NCI-H1417 treated with DMSO at 0.1 percent for 48 hours (cell line): ENCODE data around the gene PPP3R1.
A peak's percentile ranks its signal among the peaks of the same experiment; 100 is the strongest.

Source experiments
- DNase-seq: peaks from one replicate; lab custom pipeline; 2025; lab: John Stamatoyannopoulos, UW

Gene PPP3R1

DNA sequence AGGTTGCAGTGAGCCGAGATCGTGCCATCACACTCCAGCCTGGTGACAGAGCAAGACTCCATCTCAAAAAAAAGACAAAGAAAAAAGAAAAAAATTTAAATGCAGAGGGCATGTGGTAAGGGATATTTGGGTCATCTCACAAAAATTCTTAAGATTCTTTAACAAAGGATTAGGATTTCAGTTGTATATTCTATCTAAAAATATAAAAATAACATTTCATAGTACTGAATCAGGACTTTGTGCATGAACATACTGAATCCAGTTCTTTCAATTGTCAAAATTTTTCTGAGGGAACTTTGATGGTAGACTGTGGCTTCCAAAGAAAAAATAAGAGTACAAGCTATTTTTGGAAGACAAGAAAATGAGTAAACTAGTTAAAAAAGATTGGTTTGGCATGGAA lies 6.5 kb upstream of the PPP3R1 start:
- no peak for DNase-seq

- no peak for DNase-seq
Measured at GRCh38 chr2:68256093-68256450, 3.7 kb upstream of the PPP3R1 start.

DNA sequence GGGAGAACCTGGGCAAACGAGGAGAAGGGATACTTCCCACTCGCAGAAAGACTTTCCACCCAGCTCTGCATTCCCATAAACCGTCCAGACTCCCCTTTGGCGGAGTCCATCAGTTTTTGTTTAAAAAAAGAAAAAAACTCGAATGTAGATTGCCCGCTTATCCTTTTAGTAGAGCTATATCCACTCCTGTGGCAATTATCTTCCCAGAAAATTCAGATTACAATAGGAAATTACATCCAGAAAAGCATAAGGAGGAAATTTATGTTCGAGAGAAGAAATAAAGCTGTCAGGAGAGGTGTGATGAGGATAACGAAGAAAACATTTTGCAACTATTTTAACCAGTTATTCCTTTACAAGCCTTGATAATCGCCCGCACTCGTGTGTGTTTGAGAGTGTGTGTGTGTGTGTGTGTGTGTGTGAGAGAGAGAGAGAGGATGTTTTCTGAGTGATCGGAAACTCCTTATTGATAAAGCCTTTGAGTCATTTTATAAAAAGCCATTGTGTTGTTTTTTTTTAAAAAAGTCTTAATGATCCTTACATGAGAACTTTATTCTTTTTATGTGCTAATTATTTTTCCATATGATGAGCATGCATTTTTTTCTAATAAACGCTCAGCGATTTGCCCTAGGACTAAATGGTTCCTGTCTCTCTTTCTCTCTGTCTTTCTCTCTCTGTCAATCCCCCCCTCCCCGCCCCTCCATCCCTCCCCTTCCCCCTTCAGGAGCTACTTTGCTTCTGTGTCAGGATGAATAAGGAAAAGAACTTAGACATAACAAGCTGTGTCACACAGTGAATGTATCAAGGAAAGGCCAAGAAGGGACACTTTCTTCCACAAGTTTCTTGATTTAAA lies 1.1 kb upstream of the PPP3R1 start:
- DNase-seq: no peak

- no peak for DNase-seq
Measured at GRCh38 chr2:68251855-68252399, 405 bp downstream of the PPP3R1 start.

DNA sequence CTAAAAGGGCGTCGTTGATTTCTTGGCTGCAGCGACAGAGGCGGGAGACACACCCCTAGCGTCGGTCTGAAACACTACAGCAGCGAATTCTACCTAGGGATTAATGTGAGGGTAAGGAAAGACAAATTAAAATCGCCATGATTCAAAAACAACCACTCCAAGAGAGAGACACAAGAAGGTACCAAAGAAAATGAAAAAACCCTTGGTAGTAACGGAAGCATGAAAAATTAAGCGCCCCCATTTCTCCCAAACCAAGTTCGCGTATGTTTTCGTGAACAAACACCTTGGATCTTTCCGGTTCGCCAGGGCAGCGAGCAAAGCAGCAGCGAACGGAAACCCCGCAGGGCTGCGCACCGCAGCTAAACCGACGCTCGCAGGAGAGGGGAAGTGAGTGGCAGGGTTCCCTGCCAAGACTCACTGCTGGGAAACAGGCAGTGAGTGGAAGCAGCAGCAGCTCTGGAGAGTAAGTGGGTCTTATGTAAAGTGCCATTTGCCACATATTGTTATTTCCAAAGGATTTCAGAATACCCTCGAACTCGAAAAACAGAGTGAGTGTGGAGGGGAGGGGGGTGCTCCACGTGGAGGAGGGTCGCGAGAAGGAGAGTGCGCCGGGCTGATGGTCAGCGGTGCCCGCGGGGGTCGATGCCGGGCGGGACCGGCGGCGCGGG lies 1.0 kb downstream of the PPP3R1 start:
- DNase-seq: peak; percentile 74

- DNase-seq: no peak
Measured at GRCh38 chr2:68250652-68251186, 1.6 kb downstream of the PPP3R1 start.

GRCh38 chr2:68250196-68250595 lies 2.1 kb downstream of the PPP3R1 start:
- no peak for DNase-seq

GRCh38 chr2:68248806-68249205 lies 3.5 kb downstream of the PPP3R1 start:
- no peak for DNase-seq

GRCh38 chr2:68248361-68248760 lies 4.0 kb downstream of the PPP3R1 start:
- no peak for DNase-seq

- no peak for DNase-seq
Measured at GRCh38 chr2:68246396-68246795, 5.9 kb downstream of the PPP3R1 start.

DNA sequence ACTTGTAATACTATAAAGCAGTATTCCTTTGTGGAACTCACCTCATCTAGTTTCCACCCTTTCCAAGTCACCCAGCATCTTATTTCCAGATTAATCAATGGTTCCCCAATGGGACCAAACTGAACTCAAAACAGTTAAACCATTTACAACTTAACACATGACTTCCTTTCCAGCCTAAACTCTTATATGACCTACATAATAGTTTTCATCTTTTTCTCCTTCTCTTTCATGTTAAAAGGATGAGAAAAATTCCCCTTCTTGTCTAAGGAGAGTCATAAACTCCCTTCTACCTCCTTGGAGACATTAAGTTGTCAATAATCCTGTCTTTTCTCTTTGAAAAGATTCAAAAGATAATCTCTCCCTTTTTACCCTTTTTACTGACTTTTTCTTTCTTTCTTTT lies 6.7 kb downstream of the PPP3R1 start:
- DNase-seq: no peak

GRCh38 chr2:68245066-68245465 lies 7.3 kb downstream of the PPP3R1 start:
- DNase-seq: no peak

DNA sequence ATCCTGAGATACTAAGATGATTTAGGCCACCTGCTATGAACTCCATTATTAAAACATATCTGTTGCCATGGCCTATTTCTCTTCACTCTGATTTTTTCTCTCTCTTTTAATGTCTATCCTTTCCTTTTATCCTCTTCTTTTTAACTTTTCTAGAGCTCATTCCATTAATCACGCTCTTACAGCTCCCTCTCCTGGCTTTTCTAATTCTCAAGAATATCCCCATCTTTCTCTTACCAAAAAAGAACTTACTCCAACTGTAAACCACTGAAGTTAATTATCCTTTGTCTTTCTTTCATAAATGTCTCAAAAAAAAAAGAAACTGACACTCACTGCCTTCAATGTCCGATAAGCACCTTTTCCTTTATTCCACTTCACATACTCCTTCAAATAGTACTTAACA lies 7.9 kb downstream of the PPP3R1 start:
- no peak for DNase-seq

DNA sequence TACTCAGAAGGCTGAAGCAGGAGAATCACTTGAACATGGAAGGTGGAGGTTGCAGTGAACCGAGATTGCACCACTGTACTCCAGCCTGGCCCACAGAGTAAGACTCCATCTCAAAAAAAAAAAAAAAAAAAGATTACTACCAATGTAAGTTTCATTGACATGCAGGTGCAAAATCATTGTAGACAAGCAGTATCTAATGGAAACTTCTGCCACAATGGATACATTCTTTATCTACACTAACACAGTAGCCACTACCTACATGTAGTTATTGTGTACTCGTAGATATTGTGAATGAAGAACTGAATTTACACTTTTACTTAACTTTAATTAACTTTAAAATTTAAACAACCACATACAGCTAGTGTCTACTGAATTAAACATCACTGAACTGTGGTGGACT lies 10.6 kb downstream of the PPP3R1 start:
- no peak for DNase-seq

DNA sequence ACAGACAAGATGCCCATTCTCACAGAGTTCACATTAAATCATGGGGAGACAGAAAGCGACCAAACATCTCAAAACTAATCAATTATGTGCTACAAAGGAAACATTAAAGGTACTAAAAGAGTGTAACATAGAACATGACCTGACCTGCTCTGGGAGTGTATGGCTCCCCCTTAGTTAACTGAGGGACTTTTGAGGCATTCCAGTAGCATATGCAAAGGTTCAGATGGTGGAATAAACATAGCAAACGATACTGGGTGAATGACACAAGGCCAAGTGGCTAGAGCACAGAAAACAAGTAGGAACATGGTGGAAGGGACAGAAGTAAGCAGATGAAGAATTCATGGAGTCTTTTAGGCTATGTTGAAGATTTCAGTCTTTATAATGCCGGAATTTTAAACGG lies 11.9 kb downstream of the PPP3R1 start:
- DNase-seq: no peak

DNA sequence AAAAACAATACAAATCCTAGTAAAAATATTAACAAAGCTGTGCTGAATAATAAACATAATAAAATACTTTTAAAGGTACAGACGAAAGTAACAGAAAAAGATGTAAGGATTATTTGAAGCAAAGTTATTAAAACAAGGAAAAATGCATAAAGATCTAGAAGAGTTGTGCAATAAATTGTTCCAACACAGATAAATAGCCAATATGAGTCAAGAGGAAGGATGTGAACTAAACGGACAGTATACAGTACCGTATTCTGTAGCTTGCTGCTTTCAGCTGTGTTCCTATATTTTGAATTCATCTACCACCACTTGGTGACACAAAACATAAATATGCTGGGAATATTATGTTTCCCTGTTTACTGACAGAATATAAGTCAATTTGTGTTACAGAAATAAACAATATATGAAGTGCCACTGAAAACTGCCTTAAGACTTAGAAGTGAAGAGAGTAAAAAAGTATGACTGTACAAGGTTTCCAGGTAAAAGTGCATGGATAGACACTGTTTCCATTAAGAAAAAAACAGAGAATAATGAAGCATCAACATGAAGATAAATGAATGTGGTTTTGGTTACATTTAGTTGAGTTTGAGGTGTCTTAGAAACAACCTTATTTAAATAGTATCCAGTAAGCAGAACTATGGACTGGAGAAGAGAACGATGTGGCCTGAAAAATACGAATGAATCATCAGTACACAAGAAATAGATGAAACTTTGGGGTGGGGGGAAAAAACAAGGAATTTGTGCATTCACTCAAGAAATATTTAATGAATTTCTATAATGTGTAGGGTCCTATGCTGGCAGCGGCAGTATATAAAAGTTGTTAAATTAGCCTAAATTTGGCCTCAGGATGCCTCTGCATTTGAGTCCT lies 13.1 kb downstream of the PPP3R1 start:
- DNase-seq: no peak

- no peak for DNase-seq
Measured at GRCh38 chr2:68237976-68238580, 14.3 kb downstream of the PPP3R1 start.

- no peak for DNase-seq
Measured at GRCh38 chr2:68237404-68237803, 14.9 kb downstream of the PPP3R1 start.

DNA sequence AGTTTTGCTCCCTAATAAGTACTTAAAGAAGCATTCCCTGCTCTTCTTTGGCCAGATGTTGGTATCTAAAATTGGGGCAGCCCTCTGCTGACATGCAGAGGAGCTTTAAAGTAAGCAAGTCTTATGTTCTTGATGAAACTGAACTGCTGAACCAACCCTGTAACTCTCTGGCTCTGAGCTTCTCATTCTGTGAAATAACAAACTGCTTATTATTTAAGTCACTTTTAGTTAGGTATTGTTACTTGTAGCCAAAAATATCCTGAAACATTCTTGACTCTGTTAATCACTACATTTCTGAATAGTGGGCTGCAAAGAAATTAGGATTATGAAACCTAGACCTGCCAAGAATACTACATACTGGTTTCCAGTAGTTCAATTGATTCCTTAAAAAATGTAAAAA lies 15.5 kb downstream of the PPP3R1 start:
- DNase-seq: no peak

DNA sequence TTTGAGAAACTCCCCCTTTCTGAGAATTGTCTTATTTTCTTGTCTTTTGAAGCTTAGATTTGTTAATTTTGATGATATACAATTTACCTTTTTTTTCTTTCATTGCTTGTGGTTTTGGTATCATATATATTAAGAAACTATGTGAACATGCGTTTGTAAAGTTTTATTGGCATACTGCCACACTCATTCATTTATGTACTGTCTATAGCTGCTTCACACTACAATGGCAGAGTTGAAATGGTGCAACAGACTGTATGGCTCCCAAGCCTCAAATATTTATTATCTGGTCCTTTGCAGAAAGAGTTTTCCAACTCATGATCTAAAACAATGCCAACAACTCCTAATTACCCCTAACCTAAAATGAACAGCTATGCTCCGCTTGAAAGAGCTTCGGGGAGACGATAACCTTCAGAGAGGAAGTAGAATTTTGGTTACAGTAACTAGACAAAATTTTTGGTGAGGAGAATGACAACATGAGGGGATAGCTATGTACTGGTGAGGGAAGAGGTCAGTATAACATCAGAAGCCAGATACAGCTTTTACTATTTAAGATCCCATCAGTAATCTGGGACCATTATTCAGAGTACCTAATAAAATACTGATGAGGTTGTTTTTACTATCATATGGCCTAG lies 16.1 kb downstream of the PPP3R1 start:
- DNase-seq: no peak

- no peak for DNase-seq
Measured at GRCh38 chr2:68235090-68235489, 17.2 kb downstream of the PPP3R1 start.
